DND-41 (cell line): ENCODE results near the gene AAGAB.

Experiments used
- ATAC-seq: fragments of 200-7000 bp; cut with Tn5 transposase; 3 replicates; pipeline ENCODE4 v1.9.1; 2021; ENCODE audit warnings: low read depth; ENCODE audit not compliant: insufficient read depth
- DNase-seq: peaks from one replicate; pipeline ENCODE4 v3.0.0-alpha.2; 2020
- H2AFZ ChIP-seq: 2 replicates; pipeline ENCODE4 v1.6.0; 2012; ENCODE audit warnings: low read depth, low read length
- H3K27ac ChIP-seq: 2 replicates; pipeline ENCODE4 v1.5.1; 2012; ENCODE audit warnings: low read length, inconsistent platforms
- H3K27me3 ChIP-seq: fragments of 200-600 bp; sonication (generic); 2 replicates; pipeline ENCODE4 v1.6.0; 2012; ENCODE audit warnings: low read length, mild to moderate bottlenecking, inconsistent platforms; ENCODE audit not compliant: insufficient read depth, poor library complexity
- H3K36me3 ChIP-seq: 2 replicates; pipeline ENCODE4 v1.5.1; 2012; ENCODE audit warnings: low read length, inconsistent platforms; ENCODE audit not compliant: insufficient read depth
- H3K4me1 ChIP-seq: 2 replicates; pipeline ENCODE4 v1.5.1; 2012; ENCODE audit warnings: mild to moderate bottlenecking, low read length; ENCODE audit not compliant: insufficient read depth
- H3K4me2 ChIP-seq: 2 replicates; pipeline ENCODE4 v1.6.0; 2012; ENCODE audit warnings: mild to moderate bottlenecking, moderate library complexity, low read length, inconsistent platforms; ENCODE audit not compliant: insufficient read depth
- H3K4me3 ChIP-seq, 2 experiments: fragments of 200-600 bp in 1 of 2; shearing (Covaris generic) in 1 of 2; 2 replicates each; pipeline ENCODE4 v1.5.1; 2012 to 2016; ENCODE audit warnings: inconsistent platforms in 2 of 2, low read length in 2 of 2, mild to moderate bottlenecking in 2 of 2, low read depth in 1 of 2, moderate library complexity in 1 of 2
- H3K79me2 ChIP-seq: 2 replicates; pipeline ENCODE4 v1.6.0; 2012; ENCODE audit warnings: low read length, inconsistent platforms; ENCODE audit not compliant: insufficient read depth
- H3K9ac ChIP-seq: 2 replicates; pipeline ENCODE4 v1.6.0; 2012; ENCODE audit warnings: low read depth, mild to moderate bottlenecking, inconsistent platforms, low read length, moderate library complexity
- H3K9me3 ChIP-seq: 2 replicates; pipeline ENCODE4 v1.5.1; 2012; ENCODE audit warnings: low read length, moderate library complexity, mild to moderate bottlenecking, inconsistent platforms; ENCODE audit not compliant: insufficient read depth, severe bottlenecking
- H4K20me1 ChIP-seq: 2 replicates; pipeline ENCODE4 v1.6.0; 2012; ENCODE audit warnings: low read length; ENCODE audit not compliant: insufficient read depth
- EZH2 ChIP-seq: IDR thresholded peaks from 3 replicates; pipeline ENCODE4 v1.6.1; 2012; ENCODE audit warnings: borderline replicate concordance, low read depth, mild to moderate bottlenecking, moderate library complexity, low read length, inconsistent platforms; ENCODE audit not compliant: severe bottlenecking
- TF ChIP-seq, protein P1 (sequence below): IDR thresholded peaks from 2 replicates; pipeline ENCODE4 v1.5.1; 2012; ENCODE audit warnings: borderline replicate concordance, low read length, moderate library complexity, mild to moderate bottlenecking; ENCODE audit not compliant: poor library complexity, severe bottlenecking; ENCODE audit errors: extremely low read depth

The AAGAB gene, protein sequence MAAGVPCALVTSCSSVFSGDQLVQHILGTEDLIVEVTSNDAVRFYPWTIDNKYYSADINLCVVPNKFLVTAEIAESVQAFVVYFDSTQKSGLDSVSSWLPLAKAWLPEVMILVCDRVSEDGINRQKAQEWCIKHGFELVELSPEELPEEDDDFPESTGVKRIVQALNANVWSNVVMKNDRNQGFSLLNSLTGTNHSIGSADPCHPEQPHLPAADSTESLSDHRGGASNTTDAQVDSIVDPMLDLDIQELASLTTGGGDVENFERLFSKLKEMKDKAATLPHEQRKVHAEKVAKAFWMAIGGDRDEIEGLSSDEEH

DNA sequence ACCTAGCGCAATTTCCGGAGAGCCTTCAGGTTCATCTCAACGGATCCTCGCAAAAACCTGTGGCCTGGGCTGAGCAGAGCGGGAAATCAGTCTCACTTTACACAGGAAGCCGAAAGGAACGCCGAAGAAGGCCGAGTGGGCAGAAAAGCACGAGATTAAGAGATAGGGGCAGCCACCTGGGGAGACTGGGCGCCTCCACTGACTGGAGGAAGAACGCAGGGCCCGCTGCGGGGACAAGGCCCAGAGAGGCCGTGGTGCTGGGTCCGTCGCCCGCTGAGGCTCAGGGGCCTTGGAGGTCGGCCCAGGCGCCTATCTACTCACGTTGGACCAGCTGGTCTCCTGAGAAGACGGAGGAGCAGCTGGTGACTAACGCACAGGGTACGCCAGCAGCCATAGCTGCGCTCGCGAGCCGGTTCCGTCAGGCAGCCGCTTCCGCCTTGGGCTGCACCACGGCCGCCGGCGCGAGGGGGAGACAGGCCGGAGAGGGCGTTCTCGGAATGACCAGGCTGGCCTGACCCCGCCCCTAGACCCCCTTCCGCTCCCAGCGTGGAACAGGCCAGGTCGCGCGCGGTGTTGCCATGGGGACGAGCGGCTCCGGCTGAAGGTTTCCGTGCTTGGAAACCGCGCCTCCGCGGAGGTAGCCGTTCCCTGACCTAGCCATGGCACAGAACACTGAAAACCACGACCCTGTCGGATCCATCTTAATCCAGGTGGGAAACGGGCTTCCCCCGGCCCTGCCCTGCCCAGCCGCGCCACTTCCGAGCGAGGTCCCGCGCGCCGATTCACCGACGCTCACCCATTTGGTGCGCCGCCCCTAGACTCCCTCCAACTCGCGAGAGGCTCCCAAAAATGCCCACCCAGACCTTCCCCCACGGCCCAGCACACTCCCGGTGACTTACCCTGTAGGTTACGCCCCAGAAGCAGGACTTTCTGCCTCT is at the start of gene AAGAB, which contains the start of gene IQCH:
Gene AAGAB, minus strand, starts transcription at position 424 of the 938 bp plus-strand sequence. Its CDS starts 30 bp downstream, at position 394.
Gene IQCH, plus strand, starts transcription at position 549 of the 938 bp plus-strand sequence. Its CDS starts 111 bp downstream, at position 660.
- Histone ChIP-seq H3K4me2 (peak within 1 kb of the TSS; percentile 66), H3K27ac (peak within 1 kb of the TSS; percentile 69), H3K4me3 (peak within 1 kb of the TSS; percentile 72 to 75), H3K4me1 (peaks cover 22% of the 10 kb centered on the region), H3K9ac (peak within 1 kb of the TSS; percentile 68), H4K20me1 (no peaks in the 10 kb centered on the region), H3K9me3 (no peaks in the 10 kb centered on the region), H2AFZ (peak within 1 kb of the TSS; percentile 90), H3K79me2 (peaks cover 45% of the 10 kb centered on the region), H3K27me3 (peaks cover 5% of the 10 kb centered on the region), H3K36me3 (no peaks in the 10 kb centered on the region)
- TF ChIP-seq, protein P1, sequence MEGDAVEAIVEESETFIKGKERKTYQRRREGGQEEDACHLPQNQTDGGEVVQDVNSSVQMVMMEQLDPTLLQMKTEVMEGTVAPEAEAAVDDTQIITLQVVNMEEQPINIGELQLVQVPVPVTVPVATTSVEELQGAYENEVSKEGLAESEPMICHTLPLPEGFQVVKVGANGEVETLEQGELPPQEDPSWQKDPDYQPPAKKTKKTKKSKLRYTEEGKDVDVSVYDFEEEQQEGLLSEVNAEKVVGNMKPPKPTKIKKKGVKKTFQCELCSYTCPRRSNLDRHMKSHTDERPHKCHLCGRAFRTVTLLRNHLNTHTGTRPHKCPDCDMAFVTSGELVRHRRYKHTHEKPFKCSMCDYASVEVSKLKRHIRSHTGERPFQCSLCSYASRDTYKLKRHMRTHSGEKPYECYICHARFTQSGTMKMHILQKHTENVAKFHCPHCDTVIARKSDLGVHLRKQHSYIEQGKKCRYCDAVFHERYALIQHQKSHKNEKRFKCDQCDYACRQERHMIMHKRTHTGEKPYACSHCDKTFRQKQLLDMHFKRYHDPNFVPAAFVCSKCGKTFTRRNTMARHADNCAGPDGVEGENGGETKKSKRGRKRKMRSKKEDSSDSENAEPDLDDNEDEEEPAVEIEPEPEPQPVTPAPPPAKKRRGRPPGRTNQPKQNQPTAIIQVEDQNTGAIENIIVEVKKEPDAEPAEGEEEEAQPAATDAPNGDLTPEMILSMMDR, result no peak
- no peak for TF ChIP-seq EZH2
- DNase-seq, result peak; percentile 95
- peak; percentile 93 for ATAC-seq

DNA sequence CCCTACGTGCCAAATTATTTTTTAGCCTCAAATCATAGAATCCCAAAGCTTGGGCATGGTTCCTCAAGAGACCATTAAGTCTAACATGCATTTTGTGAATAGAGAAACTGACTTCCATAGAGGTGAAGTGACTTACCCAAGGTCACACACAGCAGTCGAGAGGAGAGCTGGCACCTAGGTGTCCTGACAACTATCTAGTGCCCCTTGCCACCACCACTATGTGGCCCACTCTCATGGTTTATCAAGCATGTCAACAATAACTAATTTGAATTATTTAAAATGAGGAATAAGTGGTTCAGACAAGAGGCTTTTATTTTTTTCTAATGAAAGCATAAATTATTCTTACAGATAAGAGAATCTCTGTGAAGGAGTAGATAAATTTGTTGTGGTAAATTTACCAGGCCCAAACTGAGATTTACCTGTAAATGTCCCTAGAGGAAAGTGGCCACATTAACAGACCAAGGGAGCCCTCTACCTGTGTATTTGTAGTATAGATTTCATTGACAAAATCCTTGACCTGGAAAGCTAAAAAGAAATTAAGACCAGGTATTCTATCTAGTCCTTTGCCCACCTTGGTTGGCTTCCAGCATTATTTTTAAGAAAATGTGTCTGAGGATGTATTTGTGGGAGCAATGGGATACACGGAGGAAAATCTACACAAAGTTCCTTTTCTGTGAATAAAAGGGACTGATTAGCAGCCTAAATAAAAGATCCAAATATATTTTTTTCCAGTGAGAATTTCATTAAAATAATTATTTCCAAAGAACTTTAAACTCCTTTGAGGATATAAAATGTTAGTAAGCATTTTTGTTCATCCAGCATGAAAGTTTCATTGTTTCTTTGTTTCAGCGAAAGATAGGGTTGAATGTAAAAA is 49.3 kb upstream of the AAGAB start:
- Histone ChIP-seq H3K27ac (no peak overlapping the region), H3K27me3 (no peaks in the 10 kb centered on the region), H4K20me1 (no peaks in the 10 kb centered on the region), H3K9ac (no peak overlapping the region), H3K79me2 (no peaks in the 10 kb centered on the region), H3K4me2 (no peak overlapping the region), H3K36me3 (no peaks in the 10 kb centered on the region), H3K4me3 (no peak overlapping the region), H3K9me3 (no peaks in the 10 kb centered on the region), H2AFZ (no peak overlapping the region), H3K4me1 (no peaks in the 10 kb centered on the region)
- TF ChIP-seq, protein P1, result peak; percentile 46
- no peak for TF ChIP-seq EZH2
- ATAC-seq (no peak), DNase-seq (no peak)

DNA sequence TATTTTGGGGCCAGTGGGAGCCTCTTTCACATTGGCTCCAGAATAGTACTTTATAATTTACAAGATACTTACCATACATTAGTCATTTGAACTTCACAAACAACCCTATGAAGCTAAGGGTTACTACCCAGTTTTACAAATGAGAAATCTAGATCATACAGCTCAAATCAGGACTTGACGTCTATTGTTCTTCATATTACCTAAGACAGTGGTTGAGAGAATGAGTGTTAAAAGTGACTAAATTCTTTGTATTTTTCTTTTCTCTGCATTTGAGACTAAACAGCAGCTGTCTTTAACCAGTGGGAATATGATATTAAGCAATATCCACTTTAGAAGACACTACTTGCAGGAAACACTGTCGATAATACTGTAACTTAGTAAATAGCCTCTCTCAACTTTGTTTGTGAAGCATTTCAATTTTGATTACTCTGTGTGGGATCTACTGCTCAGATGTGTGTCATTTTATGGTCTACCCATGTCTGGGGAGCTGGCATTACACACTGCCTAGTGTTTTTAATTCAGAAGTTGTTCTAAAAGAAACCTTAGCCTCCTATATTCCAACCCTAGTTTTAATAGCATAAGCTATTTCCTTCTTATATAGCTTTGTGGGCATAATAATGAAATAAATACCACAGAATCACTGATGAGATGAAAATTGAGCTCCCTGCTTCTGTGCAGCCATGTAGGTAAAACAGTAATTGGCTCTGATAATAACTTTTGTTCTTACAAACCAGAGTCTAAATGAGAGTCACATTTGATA is 46.0 kb upstream of the AAGAB start:
- Histone ChIP-seq H3K9me3 (no peaks in the 10 kb centered on the region), H3K4me2 (no peak overlapping the region), H3K4me3 (no peak overlapping the region), H2AFZ (no peak overlapping the region), H3K9ac (no peak overlapping the region), H3K4me1 (no peaks in the 10 kb centered on the region), H4K20me1 (no peaks in the 10 kb centered on the region), H3K36me3 (no peaks in the 10 kb centered on the region), H3K79me2 (no peaks in the 10 kb centered on the region), H3K27me3 (no peaks in the 10 kb centered on the region), H3K27ac (no peak overlapping the region)
- DNase-seq (no peak), ATAC-seq (no peak)
- TF ChIP-seq, protein P1, result no peak
- TF ChIP-seq EZH2, result no peak
